Keratinocyte (primary cell): Measurements from ENCODE around the gene WDR35. TPM values are rescaled to one million over a fixed set of nuclear protein-coding genes. Genes with fewer than 3 reads are reported as not detected.

Source experiments
- DNase-seq: peaks from one replicate; pipeline ENCODE4 v3.0.0-alpha.2; 2011; ENCODE audit warnings: low read depth, missing footprints, low spot score
- FAIRE-seq: peaks from 2 replicates; lab custom pipeline; 2011; peaks lifted over from hg19 to GRCh38; lab: Jason Lieb, UNC
- H2AFZ ChIP-seq: 2 replicates; pipeline ENCODE4 v1.6.0; 2012; ENCODE audit warnings: low read length, control low read depth, inconsistent platforms; ENCODE audit not compliant: control insufficient read depth
- H3K27ac ChIP-seq: 2 replicates; pipeline ENCODE4 v1.5.1; 2011; ENCODE audit warnings: low read length; ENCODE audit not compliant: control insufficient read depth, insufficient read depth
- H3K27me3 ChIP-seq: 3 replicates; pipeline ENCODE4 v1.6.0; 2011; ENCODE audit warnings: low read length; ENCODE audit not compliant: control insufficient read depth, insufficient read depth; ENCODE audit errors: extremely low read depth
- H3K36me3 ChIP-seq, 2 experiments: 2 replicates in 1 of 2; 3 replicates in 1 of 2; pipeline ENCODE4 v1.5.1; 2011; ENCODE audit warnings: low read length in 2 of 2, mild to moderate bottlenecking in 1 of 2; ENCODE audit not compliant: control insufficient read depth in 2 of 2, insufficient read depth in 2 of 2; ENCODE audit errors: extremely low read depth in 1 of 2
- H3K4me1 ChIP-seq: 3 replicates; pipeline ENCODE4 v1.5.1; 2011; ENCODE audit warnings: low read length; ENCODE audit not compliant: control insufficient read depth, insufficient read depth; ENCODE audit errors: extremely low read depth
- H3K4me2 ChIP-seq: 3 replicates; pipeline ENCODE4 v1.6.0; 2011; ENCODE audit warnings: low read depth, low read length; ENCODE audit not compliant: control insufficient read depth, insufficient read depth; ENCODE audit errors: extremely low read depth
- H3K4me3 ChIP-seq, 3 experiments: fragments of 200-600 bp in 1 of 3; sonication (generic) in 1 of 3; 2 replicates in 2 of 3; 3 replicates in 1 of 3; pipeline ENCODE4 v1.5.1; 2011 to 2016; ENCODE audit warnings: low read length in 3 of 3, mild to moderate bottlenecking in 3 of 3, control low read depth in 2 of 3, inconsistent platforms in 1 of 3, low read depth in 1 of 3, mixed read lengths in 1 of 3, mixed run types in 1 of 3, moderate library complexity in 1 of 3; ENCODE audit not compliant: control insufficient read depth in 2 of 3, insufficient read depth in 2 of 3; ENCODE audit errors: extremely low read depth in 1 of 3
- H3K79me2 ChIP-seq: 2 replicates; pipeline ENCODE4 v1.6.0; 2012; ENCODE audit warnings: low read length; ENCODE audit not compliant: control insufficient read depth, insufficient read depth
- H3K9ac ChIP-seq: 3 replicates; pipeline ENCODE4 v1.6.0; 2011; ENCODE audit warnings: low read length; ENCODE audit not compliant: control insufficient read depth, insufficient read depth; ENCODE audit errors: extremely low read depth
- H3K9me1 ChIP-seq: 3 replicates; pipeline ENCODE4 v1.6.0; 2011; ENCODE audit warnings: low read length; ENCODE audit not compliant: control insufficient read depth, insufficient read depth; ENCODE audit errors: extremely low read depth
- H3K9me3 ChIP-seq: 2 replicates; pipeline ENCODE4 v1.5.1; 2012; ENCODE audit warnings: low read depth, low read length; ENCODE audit not compliant: control insufficient read depth
- H4K20me1 ChIP-seq: 3 replicates; pipeline ENCODE4 v1.6.0; 2011; ENCODE audit warnings: low read length; ENCODE audit not compliant: control insufficient read depth, insufficient read depth; ENCODE audit errors: extremely low read depth
- EZH2 ChIP-seq: IDR thresholded peaks from one replicate; pipeline ENCODE4 v1.6.1; 2012; ENCODE audit warnings: inconsistent platforms, mild to moderate bottlenecking, low read length, moderate library complexity
- dilution Hi-C: fragments of 300-500 bp; cut with MboI; formaldehyde crosslinking; loops from one replicate; pipeline ENCODE4 v1.7.0; 2020; ENCODE audit warnings: low sequenced_read_pairs; ENCODE audit not compliant: extremely low pct_ligation_motif_present
- polyA plus RNA-seq, 5 experiments: library from polyadenylated mRNA; depleted of rRNA in 3 of 5; stranded (reverse) in 3 of 5; stranded (forward) in 1 of 5; unstranded in 1 of 5; fragments of >200 nt; gene quantifications; 1 replicate in 1 of 5; 2 replicates in 3 of 5; 3 replicates in 1 of 5; pipeline versions ENCODE4 v1.2.1 to v1.2.3, GENCODE V29; 2011 to 2012; ENCODE audit warnings: missing spikeins in 2 of 5, low read depth in 1 of 5, low replicate concordance in 1 of 5
- TF ChIP-seq, protein P1 (sequence below), 3 experiments: IDR thresholded peaks in 1 of 3; conservative IDR thresholded peaks in 1 of 3; optimal IDR thresholded peaks in 1 of 3; 2 replicates in 2 of 3; 3 replicates in 1 of 3; pipeline versions ENCODE3 to v1.5.1; 2011; ENCODE audit warnings: low read length in 3 of 3, mild to moderate bottlenecking in 3 of 3, moderate library complexity in 2 of 3, control low read depth in 1 of 3, inconsistent platforms in 1 of 3; ENCODE audit not compliant: insufficient read depth in 2 of 3; ENCODE audit errors: extremely low read depth in 1 of 3

WDR35 gene
- polyA plus RNA-seq, 1 donor (not counting 4 experiments of a cell fraction or from before 2014, with no cell fraction given), result 8.8 TPM

DNA sequence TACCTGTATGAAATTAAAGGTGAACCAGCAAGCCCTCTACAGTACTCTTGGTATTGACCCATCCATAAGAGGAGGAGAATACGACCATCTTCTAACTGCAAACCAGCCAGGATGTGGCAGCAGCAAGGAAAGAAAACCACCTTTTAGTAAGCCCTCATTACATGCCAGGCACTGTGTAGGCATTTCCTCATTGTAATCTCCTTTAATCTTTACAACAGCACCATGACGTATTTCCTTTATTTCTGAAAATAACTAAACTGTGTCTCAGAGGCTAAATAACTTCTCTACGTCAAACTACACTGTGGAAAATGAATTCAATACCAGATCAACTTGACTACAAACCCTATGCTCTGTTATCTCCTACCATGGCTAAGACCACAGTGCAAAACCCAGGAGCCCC is 18.2 kb downstream of the WDR35 start:
- FAIRE-seq, result no peak

DNA sequence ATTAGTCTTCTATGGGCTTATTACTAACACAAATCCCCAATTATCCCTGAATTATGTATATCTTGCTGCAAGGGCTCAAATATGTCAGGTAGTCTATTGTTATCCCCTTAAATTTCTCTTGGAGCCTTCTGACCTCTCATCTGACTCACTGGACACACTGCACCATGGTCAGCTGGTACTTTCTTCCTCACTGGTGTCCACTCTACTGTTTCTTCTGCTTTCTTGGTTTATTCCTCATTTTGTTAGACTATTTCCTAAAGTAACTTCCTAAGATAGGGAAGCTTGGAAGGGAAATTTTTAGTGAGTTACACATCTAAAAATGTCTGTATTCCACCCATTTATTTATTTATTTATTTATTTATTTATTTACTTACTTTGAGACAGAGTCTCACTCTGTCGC is 26.5 kb downstream of the WDR35 start:
- no peaks in the 10 kb centered on the region for H3K27me3 ChIP-seq
- H3K36me3 ChIP-seq, result peaks cover 3 to 6% of the 10 kb centered on the region in 2 experiments
- no peak for FAIRE-seq
- no peaks in the 10 kb centered on the region for H3K9me1 ChIP-seq
- dilution Hi-C loops, result no loop called here
- no peak overlapping the region for H3K4me3 ChIP-seq
- no peak overlapping the region for H2AFZ ChIP-seq
- TF ChIP-seq EZH2, result no peak
- TF ChIP-seq, protein P1, sequence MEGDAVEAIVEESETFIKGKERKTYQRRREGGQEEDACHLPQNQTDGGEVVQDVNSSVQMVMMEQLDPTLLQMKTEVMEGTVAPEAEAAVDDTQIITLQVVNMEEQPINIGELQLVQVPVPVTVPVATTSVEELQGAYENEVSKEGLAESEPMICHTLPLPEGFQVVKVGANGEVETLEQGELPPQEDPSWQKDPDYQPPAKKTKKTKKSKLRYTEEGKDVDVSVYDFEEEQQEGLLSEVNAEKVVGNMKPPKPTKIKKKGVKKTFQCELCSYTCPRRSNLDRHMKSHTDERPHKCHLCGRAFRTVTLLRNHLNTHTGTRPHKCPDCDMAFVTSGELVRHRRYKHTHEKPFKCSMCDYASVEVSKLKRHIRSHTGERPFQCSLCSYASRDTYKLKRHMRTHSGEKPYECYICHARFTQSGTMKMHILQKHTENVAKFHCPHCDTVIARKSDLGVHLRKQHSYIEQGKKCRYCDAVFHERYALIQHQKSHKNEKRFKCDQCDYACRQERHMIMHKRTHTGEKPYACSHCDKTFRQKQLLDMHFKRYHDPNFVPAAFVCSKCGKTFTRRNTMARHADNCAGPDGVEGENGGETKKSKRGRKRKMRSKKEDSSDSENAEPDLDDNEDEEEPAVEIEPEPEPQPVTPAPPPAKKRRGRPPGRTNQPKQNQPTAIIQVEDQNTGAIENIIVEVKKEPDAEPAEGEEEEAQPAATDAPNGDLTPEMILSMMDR (optimal IDR thresholded peaks at IDR 0.05 in 1 of 3, IDR thresholded peaks at IDR 0.05 in 1 of 3, conservative IDR thresholded peaks at IDR 0.05 in 1 of 3; ENCODE audit: extremely low read depth in 1 of 3, insufficient read depth in 2 of 3, low read length in 3 of 3), result no peak
- H3K27ac ChIP-seq, result no peak overlapping the region
- no peaks in the 10 kb centered on the region for H4K20me1 ChIP-seq
- no peak overlapping the region for H3K4me2 ChIP-seq
- DNase-seq, result no peak
- no peaks in the 10 kb centered on the region for H3K4me1 ChIP-seq
- no peaks in the 10 kb centered on the region for H3K79me2 ChIP-seq
- no peak overlapping the region for H3K9ac ChIP-seq
- H3K9me3 ChIP-seq, result no peaks in the 10 kb centered on the region

More for the DNA sequence above, 18.2 kb downstream of the WDR35 start:
- no peak overlapping the region for H3K27ac ChIP-seq
- no peaks in the 10 kb centered on the region for H3K4me1 ChIP-seq
- H3K79me2 ChIP-seq, result no peaks in the 10 kb centered on the region
- H3K9me1 ChIP-seq, result no peaks in the 10 kb centered on the region
- peaks cover 3 to 9% of the 10 kb centered on the region in 2 experiments for H3K36me3 ChIP-seq
- no peak overlapping the region for H2AFZ ChIP-seq
- dilution Hi-C loops, result no loop called here
- TF ChIP-seq, protein P1 (optimal IDR thresholded peaks at IDR 0.05 in 1 of 3, IDR thresholded peaks at IDR 0.05 in 1 of 3, conservative IDR thresholded peaks at IDR 0.05 in 1 of 3; ENCODE audit: extremely low read depth in 1 of 3, insufficient read depth in 2 of 3, low read length in 3 of 3), result no peak
- TF ChIP-seq EZH2, result no peak
- no peak for DNase-seq
- H3K9me3 ChIP-seq, result no peaks in the 10 kb centered on the region
- H3K4me2 ChIP-seq, result no peak overlapping the region
- H3K27me3 ChIP-seq, result no peaks in the 10 kb centered on the region
- no peaks in the 10 kb centered on the region for H4K20me1 ChIP-seq
- no peak overlapping the region for H3K4me3 ChIP-seq
- H3K9ac ChIP-seq, result no peak overlapping the region
